Measurements from ENCODE around the gene ANGEL2.
"Not testable (repeated sequence)": the region's sequence is repeated elsewhere in the genome, so short reads cannot be mapped to it uniquely, and the experiment has no call there.

ANGEL2 gene

DNA sequence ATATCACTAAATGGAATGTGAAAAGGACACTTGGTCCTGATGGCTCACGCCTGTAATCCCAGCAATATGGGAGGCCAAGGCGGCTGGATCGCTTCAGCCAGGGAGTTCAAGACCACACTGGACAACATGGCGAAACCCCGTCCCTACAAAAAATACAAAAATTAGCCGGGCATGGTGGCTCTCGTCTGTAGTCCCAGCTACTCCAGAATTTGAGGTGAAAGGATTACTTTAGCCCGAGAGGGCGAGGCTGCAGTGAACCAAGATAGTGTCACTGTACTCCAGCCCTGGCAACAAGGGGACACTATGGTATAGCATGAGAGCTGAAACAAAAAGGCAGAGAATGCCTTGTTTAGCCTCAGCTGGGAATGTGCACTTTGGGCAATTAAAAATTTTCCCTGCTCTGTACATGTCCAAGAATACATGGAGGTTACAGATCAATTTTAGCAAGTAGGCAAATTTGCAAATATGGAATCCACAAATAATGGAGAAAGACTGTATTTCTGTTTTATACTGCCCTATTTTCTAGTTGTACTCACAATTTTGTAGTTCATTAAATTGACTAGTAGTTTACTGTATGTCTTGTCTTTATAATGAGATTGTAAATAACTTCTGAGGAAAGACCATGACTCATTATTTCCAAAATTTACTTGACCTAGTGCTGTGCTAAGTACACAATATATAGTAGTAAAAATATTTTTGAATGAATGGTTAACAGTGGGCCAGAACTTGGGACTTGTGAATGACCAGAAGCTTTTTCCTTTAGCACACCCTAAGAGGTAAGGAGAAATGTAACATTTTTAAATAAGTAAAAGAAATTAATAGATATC is 2.0 kb upstream of the ANGEL2 start:
- no peak for DNase-seq

DNA sequence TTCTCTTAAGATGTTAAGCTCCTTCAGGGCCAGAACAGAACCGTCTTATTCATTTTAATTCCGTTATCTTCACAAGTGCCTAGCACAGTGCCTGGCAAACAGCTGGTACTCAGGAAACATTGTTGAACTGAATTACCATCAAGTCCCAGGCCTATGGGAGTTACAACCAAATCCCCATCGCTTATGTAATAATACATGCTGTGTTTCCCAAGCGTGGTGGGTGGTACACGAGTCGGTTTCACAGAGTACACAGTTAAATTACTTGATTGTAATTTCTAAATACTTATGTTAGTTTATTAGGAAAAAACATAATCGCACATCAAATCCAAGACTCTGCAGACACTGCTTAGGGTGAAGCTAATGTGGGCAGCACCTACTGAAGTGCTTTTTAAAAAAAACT is 1.0 kb downstream of the ANGEL2 start:
- DNase-seq: no peak

DNA sequence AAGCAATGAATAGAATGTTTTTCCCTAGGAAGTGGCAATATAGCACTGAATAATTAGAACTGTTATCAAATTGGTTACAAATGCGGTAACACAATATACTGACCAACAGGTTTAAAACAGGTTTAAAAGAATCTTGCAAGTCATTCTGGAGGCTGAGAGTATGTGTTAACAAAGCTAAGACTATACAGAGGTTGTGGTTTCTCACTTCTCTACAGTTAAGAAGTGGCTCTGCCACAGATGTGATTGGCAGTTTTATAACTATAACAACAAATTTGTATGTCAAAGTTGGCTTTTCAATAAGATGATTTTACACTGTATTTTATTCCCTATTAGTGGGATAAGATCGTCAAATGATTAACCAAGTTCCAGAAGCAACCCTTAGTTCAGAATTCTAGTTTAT is 7.1 kb downstream of the ANGEL2 start:
- DNase-seq: no peak

DNA sequence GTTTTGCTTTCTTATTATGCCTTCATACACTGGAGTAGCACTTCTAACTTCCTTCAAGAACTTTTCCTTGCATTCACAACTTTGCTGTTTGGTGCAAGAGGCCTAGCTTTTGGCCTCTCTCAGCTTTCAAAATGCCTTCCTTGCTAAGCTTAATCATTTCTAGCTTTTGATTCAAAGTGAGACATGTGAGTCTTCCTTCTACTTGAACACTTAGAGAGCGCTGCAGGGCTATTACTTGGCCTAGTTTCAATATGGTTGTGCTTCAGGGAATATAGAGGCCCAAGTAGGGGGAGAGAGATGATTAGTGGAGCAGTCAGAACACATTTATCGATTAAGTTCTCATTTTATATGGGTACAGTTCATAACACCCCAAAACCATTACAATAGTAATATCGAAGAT is 12.4 kb downstream of the ANGEL2 start:
- no peak for DNase-seq

DNA sequence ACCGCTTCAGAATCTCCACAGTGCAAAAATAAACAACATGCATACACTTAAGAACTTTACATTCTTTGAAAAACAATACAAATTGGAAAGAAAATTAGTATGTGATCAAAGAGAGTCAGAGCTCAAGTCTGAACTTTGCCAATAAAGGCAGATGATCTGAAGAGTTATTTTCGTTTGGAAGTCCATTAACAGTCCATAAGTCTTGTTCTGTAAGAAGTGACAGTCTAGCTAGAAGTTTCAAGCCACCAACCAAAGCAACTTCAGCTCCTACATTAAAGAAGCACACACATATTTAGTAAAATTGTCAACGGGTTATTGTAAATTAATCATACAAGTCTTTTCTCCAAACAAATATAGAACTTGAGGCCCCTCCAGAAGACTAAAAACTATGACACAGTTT is 20.7 kb downstream of the ANGEL2 start:
- DNase-seq: no peak

DNA sequence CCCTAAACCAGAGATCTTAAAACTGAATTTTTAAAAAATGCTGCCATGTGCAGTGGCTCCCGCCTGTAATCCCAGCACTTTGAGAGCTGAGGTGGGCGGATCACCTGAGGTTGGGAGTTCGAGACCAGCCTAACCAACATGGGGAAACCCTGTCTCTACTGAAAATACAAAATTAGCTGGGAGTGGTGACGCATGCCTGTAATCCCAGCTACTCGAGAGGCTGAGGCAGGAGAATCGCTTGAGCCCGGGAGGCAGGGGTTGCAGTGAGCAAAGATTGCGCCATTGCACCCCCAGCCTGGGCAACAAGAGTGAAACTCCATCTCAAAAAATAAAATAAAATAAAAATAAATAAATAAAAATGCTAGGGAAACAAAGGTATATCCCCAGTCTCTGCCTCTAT is 21.7 kb downstream of the ANGEL2 start:
- DNase-seq: not testable (repeated sequence)

DNA sequence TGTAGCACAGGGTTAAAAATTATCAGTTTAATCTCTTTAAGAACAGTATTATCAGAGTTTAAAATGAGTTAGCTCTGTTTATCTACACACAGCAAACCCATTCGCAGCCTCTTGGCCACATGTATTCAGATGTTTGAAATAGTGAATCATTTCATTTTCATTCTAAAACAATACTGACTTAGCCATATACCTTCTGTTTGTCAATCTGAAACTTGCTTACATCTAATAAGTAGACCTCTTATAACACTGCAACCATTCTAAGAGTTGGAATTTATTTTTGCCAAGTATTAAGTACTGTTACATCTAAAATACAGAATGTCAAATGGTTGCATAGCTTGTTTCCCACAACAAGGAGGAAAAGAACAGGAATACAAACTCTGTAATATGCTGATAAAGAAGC is 25.4 kb downstream of the ANGEL2 start:
- no peak for DNase-seq

DNA sequence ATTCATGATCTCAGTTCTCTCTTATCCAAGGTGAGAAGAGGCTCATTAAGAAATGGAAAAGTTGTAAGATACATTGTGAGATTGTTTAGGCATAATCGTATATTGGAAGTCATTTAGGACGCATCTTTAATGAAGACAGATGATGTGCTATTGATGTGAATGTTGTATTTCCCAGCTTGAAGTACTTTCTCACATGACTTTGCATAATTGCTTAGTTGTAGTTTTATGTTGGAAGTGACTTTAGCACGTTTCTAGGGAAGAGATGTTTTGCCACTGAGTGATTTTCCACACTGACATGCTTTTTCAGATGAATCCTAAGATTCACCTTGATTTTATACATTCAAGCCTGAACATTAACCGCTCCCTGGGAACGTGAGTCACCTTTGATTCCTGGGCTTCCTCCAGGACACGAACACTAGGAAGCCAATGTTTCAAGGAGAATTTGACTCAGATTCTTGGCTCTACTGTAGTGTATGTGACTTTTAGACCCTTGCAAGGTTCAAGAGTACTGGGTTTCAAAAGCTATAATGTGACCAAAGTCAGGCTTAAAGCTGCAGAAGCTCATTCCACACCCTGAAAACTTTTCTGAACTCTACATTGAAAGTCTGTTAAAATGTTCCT is 27.9 kb downstream of the ANGEL2 start:
- DNase-seq: no peak

DNA sequence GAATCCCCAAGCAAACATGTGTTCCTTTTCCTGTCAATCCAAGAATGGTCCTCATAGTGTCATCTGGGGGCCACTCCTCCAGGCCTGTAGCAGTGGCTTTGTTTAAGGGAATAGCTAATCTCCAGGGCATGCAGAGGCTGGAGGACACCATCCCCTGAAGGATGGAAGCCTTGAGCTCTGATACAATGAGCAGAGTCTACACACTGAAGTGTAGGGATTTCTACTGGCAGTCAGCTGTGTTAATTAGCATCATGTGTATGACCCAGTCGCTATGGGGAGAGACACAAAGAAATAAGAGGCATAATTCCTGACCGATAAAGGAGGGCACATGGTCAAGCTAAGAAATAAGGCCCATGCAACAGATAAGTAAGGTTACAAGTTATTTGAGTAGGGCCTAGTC is 29.1 kb downstream of the ANGEL2 start:
- DNase-seq: no peak

DNA sequence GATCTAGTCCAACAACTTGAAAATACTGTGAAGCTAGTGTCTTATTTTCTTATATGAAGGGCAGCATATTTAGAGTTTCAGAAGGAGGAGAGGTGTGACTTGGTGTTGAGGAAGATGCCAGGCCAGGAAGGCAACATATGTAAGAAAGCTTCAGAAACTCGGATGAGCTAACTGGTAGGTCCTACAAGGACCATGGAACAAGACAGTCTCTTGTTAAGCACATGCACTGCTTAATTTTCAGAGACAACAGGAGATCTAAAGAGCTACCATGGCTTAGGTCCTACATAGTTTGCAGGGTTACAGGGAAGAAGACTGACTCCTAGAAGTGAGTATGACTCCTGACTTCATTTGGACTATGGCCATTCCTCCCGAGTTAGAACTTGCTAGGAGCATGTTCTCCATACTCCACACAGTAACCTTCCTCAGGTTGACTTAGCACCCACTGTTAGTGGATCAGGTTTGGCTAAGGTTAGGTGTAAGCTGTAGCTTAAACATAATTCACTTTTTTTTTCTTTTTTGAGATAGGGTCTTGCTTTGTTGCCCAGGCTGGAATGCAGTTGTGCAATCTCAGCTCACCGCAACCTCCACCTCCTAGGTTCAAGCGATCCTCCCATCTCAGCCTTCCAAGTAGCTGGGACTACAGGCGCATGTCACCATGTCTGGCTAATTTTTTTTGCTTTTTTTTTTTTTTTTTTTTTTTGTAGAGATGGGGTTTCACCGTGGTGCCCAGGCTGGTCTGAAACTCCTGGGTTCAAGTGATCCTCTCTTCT is 31.0 kb downstream of the ANGEL2 start:
- no peak for DNase-seq

DNA sequence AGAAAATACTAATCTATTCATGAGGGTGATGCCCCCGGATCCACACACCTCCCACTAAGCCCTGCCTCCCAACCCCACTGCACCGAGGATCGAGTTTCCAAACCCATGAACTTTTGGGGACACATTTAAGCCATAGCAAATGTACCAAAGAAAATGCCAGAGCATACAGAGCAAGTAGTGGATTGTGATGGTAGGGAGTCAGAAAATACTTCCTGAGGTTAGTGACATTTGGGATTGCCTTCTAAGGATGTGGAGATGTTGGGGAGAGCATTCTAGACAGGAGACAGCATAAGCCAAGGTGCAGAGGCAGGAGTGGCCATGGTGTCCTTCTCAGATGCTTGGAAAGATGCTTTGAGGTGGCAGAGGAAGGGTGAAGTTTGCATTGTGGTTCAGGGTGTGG is 32.2 kb downstream of the ANGEL2 start:
- DNase-seq: no peak

DNA sequence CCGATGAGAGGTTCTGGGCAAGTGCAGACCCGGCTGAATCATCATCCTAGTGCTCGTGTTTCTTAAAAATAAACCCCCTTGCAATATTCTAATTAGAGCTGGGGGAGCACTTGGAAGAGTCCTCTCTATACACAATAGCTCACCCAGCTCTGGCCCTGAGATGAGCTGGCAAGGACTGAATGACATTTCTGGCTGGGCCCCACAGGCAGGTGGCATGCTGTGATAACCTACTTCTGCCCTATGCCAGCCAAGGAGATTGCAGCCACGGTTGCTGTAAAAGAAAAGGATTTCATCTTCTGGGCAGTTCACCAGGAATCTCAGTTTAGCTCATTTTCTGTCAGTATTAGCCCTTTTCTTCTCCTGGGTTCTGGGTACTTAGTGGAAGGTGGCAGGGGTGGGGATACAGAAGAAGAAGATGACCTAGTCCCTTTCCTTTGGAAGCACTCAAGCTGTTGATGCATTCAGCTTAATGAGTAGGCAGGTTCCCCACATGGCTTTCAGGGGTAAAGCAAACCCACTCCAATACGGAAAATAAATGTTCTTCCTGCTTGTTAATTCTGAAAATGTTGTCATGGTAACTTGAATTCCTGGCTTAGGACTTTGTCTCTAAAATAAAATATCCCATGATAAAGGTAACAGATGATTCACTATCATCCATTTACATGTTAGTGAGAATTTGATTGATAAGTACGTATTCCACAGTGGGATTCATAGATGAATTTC is 33.1 kb downstream of the ANGEL2 start:
- no peak for DNase-seq

DNA sequence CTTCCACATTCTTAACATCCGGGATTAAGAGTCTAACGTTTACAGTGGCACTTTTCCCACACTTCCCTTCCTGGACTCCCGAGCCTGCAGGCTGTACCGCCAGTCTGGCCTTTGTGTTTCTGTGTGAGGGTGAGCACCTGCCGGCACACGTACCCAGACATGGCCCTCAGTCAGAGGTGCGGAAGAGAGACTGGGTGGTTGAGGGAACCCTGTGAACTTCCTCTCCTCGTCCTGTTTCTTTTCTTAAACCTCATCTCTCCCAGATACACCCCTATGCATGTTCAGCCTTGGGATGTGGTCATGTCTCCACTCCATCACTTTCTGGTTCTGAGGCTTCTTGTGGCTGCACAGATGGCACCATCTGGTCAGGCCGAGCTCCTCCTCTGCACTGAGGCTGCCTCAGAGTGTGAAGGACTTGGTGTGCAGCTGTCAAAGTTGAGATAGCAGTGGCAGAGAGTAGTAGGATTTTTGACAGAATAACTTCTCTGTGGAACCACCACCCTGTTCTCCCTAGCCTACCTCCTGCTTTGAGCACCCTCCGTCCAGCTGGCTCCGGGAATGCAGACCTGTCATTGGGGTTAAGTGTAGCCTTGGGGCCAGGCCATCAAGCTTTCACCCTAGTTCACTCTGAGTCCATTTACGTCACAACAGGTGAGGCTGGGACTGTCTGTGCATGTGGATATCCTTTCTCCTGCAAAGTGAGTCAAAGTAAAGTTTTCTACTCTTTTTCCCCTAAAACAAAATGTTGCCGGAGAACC is 33.9 kb downstream of the ANGEL2 start:
- DNase-seq: no peak

DNA sequence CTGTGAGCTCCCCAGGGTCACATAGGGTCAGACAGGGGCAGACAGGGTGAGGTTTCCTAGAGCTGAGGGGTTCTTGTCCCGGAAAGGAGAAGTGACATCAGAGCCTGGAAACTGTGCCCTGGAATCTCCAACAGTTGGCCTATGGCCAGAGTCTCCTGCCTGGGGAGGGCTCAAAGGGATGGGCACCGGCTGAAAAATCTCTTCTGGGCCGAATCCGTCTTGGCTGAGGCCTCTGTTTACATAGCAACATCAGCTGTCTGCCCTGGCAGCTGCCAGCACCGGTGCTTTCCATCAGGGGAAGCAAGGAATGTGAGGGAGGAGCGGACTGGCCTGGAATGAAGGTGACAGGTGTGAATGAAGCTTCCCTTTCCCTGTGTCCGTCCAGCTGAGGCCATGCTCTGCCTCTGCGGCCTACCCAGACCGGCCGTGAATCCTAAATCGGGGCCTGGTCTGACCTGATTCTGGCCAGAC is 34.6 kb downstream of the ANGEL2 start:
- no peak for DNase-seq

DNA sequence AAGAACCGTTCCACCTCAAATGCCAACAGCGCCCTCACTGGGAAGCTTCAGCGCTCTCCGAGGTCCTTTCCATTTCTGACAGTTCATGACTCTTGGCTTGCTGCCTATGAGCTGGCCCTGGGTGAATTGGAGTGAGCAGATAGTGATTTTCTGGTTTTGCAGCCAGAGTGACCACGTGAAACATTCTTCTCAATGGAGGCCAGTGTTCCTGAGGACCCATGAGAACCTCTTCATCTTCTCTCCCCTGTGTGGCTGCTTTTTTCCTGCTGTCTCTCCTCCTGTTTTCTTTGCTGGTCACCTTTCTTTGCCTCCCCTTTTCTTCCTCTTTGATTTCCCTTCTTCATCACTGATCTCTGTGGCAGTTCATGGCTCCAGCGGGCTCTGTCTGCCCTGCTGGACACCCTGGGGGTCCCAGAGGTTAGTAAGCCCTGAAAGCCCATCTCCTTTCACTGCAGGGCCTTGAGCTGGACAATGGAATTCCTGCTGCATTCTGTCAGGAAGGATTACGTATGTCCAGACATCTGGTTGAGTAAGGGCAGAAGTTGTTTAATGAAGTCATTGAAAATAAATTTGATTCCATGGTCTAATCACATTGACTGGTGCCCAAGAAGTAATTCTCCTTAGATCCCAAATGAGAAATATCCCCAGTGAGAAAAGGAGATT is 35.4 kb downstream of the ANGEL2 start:
- no peak for DNase-seq

DNA sequence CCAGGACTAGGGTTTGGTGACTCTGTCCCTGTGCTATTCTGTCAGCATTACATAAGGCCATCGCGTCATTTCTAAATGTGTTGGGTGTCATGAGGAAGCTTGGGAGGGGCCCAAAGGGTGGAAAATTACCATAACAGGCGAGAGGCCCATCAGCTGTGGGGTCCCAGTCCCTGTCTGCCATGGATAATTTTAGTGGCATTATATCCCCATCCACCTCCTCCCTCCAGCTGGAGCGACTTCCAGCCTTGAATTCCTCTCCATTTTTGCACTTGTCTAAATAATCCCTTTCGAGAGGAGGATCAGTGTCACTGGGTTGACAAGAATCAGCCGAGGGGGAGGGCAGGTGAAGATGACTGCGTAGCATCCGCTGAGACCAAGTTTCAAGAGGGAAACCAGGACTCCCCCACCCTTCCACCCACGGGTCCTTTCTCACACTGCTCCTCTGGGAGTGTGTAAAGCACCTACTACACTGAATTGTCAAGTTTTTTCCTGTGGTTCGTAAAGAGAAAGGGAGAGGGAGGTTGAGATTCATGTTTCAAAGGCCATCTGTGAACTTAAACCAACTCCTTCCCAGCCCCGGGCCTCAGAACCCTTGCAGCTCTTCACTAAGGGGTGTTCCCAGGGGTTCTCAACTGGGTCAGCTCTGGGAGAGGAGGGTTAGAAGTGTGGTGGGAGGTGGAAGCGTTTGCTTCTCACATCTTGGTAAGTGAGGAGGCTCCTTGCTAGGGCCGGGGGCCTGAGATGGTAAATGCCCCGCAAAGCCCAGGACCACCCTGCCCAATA is 36.1 kb downstream of the ANGEL2 start:
- DNase-seq: no peak

DNA sequence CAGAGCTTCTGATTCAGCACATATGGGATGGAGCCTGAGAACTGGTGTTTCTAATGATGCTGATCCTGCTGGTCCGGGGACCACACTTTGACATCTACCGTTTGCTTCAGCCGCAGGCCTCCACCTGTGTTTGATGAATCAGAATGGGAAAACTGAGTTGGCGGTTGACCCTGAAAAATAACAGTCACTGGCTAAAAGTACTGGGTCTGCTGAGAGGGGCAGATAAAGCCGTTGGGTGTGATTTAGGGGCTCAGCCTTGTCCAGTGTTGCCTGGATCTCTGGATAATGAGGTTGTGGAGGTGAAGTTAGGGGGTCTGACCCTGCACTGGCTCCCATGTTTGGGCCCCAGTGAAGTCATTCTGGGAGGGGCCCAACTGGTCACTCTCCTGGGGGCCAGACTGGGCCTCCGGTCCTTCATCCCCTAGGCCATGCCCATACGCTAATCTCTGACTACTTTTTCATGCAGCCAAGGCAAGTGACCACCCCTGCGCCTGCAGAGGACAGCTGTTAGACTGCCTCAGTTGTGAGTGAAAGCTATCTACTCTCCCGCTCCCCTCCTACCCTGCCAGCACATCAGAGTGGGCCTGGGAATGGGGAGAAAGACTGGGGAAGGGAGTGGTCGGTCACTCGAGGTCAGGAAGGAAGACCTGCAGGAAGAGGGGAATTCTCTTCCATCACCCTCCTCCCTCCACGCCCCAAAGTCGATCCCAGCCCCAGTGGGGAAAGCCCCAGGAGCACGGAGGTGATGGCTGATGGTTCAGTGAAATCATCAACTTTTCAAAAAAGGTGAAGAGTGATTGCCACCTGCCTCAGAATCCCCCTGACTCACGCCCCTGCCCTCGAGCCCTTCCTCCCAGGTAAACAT is 37.7 kb downstream of the ANGEL2 start:
- DNase-seq: no peak

DNA sequence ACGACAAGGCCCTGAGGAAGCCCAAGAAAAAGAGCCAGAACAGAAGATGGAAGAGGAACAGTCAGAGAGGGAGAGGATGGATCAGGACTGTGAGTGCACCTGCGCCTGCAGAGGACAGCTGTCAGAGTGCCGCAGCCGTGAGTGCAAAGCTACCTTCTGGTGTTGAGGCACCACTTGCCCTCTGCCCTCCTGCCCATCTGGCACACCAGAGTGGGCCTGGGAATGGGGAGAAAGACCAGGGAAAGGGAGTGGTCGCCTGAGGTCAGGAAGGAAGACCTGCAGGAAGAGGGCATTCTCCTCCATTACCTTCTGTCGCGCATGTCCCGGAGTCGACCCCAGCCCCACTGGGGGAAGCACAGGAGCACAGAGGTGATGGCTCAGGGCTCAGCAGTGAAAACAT is 39.1 kb downstream of the ANGEL2 start:
- DNase-seq: no peak

DNA sequence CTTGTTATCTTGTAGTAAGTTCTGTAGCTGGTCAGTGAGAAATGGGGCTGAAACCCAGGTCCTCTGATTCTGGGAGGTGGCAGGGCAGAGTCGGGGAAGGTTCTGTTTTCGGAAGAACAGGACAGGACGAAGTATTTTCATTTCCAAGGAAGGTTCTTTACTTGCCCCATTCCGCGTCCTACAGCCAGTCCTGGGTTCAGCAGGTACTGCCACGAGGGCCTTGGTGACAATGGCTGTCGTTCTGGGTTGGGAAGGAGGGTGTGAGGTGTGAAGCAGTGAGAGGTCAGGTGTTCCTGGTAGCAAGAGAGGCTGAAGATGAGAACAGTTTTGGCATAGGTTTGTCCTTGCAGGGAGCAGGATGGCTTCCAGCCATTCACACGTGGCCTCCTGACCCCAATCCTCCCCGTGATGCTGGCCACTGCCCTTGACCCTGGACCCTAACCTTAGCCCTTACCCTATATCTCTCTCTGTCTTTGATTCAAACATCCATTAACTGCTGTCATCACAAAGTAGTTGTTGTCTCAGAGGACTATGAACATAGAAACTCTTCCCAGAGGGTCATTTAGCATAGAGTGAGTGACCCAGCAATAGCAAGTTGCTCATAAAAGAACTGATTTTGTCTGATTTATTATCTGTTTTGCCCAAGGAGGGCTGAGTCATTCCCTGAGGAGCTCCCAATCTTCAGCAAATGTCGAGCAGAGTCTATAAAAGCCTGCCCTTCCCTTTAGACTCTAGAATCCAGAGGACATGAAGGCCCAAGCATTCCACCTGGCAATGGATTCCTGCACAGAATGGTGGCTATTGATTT is 40.4 kb downstream of the ANGEL2 start:
- no peak for DNase-seq

Measured in NCI-H2107 (cell line).